HepG2 (cell line): ENCODE results near the gene HOXD8.

ENCODE experiments used
- CTCF ChIP-seq: sonication (generic); formaldehyde crosslinking; IDR thresholded peaks from 2 replicates; pipeline ENCODE4 v1.5.0; 2020; ENCODE audit warnings: mild to moderate bottlenecking, missing genetic modification reagents, moderate library complexity
- DZIP1 ChIP-seq: sonication (generic); formaldehyde crosslinking; IDR thresholded peaks from 2 replicates; pipeline ENCODE4 v1.5.0; 2020; ENCODE audit warnings: mild to moderate bottlenecking, missing genetic modification reagents
- EZH2 ChIP-seq: conservative IDR thresholded peaks from 2 replicates; pipeline ENCODE4 v1.6.1; 2012; ENCODE audit warnings: mild to moderate bottlenecking, low read depth, low read length, moderate library complexity
- IKZF4 ChIP-seq: sonication (generic); formaldehyde crosslinking; IDR thresholded peaks from 2 replicates; pipeline ENCODE4 v1.5.1; 2020; ENCODE audit warnings: borderline replicate concordance, mild to moderate bottlenecking, low read depth, missing genetic modification reagents; ENCODE audit errors: not compliant biosample characterization
- RAD51 ChIP-seq: fragments of 450-650 bp; IDR thresholded peaks from 2 replicates; pipeline ENCODE4 v1.6.1; 2016; ENCODE audit warnings: borderline replicate concordance
- USF2 ChIP-seq, 2 experiments: sonication (generic) in 1 of 2; formaldehyde crosslinking in 1 of 2; IDR thresholded peaks; 2 replicates each; pipeline versions ENCODE4 v1.5.1 to v1.6.1; 2011 to 2020; ENCODE audit warnings: borderline replicate concordance in 1 of 2, low read depth in 1 of 2, low read length in 1 of 2, mild to moderate bottlenecking in 1 of 2, missing genetic modification reagents in 1 of 2, moderate library complexity in 1 of 2
- ZKSCAN1 ChIP-seq: fragments of 150-350 bp; IDR thresholded peaks from 2 replicates; pipeline ENCODE4 v1.6.1; 2014; ENCODE audit warnings: low read length
- ZNF543 ChIP-seq: sonication (generic); formaldehyde crosslinking; IDR thresholded peaks from 2 replicates; pipeline ENCODE4 v1.4.0; 2020; ENCODE audit warnings: mild to moderate bottlenecking, missing genetic modification reagents
- ZNF552 ChIP-seq: sonication (generic); formaldehyde crosslinking; IDR thresholded peaks from 2 replicates; pipeline ENCODE4 v1.9.0; 2022; ENCODE audit warnings: missing genetic modification reagents, mild to moderate bottlenecking, borderline replicate concordance
- ZNF850 ChIP-seq: sonication (generic); formaldehyde crosslinking; conservative IDR thresholded peaks from 2 replicates; pipeline ENCODE4 v1.9.0; 2021; ENCODE audit warnings: mild to moderate bottlenecking, missing genetic modification reagents

GRCh38 chr2:176115883-176116813, 13.4 kb upstream of the HOXD8 start, which contains the start of gene HOXD10:
- TF ChIP-seq USF2 (IDR thresholded peaks at IDR 0.05; ENCODE audit: low read depth, low read length) (no peak), USF2 (CRISPR knock-in tag; IDR thresholded peaks at IDR 0.05; ENCODE audit: borderline replicate concordance) (no peak), ZNF552 (CRISPR knock-in tag) (no peak), EZH2 (peak; percentile 27), ZNF543 (CRISPR knock-in tag) (no peak), RAD51 (no peak), DZIP1 (CRISPR knock-in tag) (no peak), ZKSCAN1 (no peak), IKZF4 (no peak), CTCF (CRISPR knock-in tag) (no peak), ZNF850 (CRISPR knock-in tag) (no peak)
